ENCODE measurements around the gene GEN1. TPM values are rescaled to one million over a fixed set of nuclear protein-coding genes. Genes with fewer than 3 reads are reported as not detected.

The GEN1 gene
- total and polyA plus RNA-seq, 2 of the 13 experiments (the other 11 are each of a cell fraction or from before 2014, with no cell fraction given) = 9.9 to 27.1 TPM

- 100% methylated on average over 1 of the region's 1 CpG for WGBS (ENCODE audit: low lambda C conversion rate)
- Histone ChIP-seq H3K9me3 (ENCODE audit: low read length) (no peaks in the 10 kb centered on the region), H3K27ac (ENCODE audit: extremely low read length, insufficient read depth, low read length) (no peak overlapping the region), H2AFZ (ENCODE audit: low read length) (no peak overlapping the region), H3K36me3 (replicated peaks in 1 of 2; ENCODE audit: control insufficient read depth in 1 of 2, insufficient read depth in 2 of 2, low read length in 2 of 2) (peaks cover 0 to 8% of the 10 kb centered on the region in 2 experiments; a peak in 3 of 5 replicates), H3K4me2 (ENCODE audit: low read depth, low read length) (no peak overlapping the region), H3K9ac (ENCODE audit: insufficient read depth, low read depth, low read length) (no peak overlapping the region), H3K79me2 (ENCODE audit: insufficient read depth, low read length) (no peaks in the 10 kb centered on the region), H4K20me1 (ENCODE audit: insufficient read depth, low read length) (no peaks in the 10 kb centered on the region), H3K4me3 (replicated peaks in 1 of 3; ENCODE audit: insufficient read depth in 1 of 3, low read depth in 2 of 3, low read length in 3 of 3) (no peak overlapping the region), H3K4me1 (ENCODE audit: insufficient read depth, low read length) (peaks cover 14% of the 10 kb centered on the region), H3K27me3 (ENCODE audit: control insufficient read depth in 1 of 2, insufficient read depth in 2 of 2, low read length in 2 of 2) (no peaks in the 10 kb centered on the region)
- ATAC-seq (no peak), FAIRE-seq (no peak), DNase-seq (ENCODE audit: low spot score) (no peak)
- in situ Hi-C loops (cut with HindIII; ENCODE audit: extremely low pct_ligation_motif_present, low pct_unique_long_range_greater_than_20kb) (no loop called here), intact Hi-C loops (cut with micrococcal nuclease; ENCODE audit: unreplicated experiment) (loop anchor here (10.0 kb wide), 1 partner anchor 656 kb away; no protein-coding TSS in a partner anchor)
- ChIA-PET POLR2A (interaction anchor here (0.5 to 0.8 kb wide), 2 partner anchors 10 to 29 kb away, joined by 3 to 4 read pairs; no protein-coding TSS in a partner anchor), CTCF (ENCODE audit: low intra/inter-chr PET ratio, low total read pairs) (no interaction called here)
- TF ChIP-seq ZNF30 (CRISPR knock-in tag; IDR thresholded peaks at IDR 0.05) = no peak
- no peak for TF ChIP-seq GATAD1 (CRISPR knock-in tag; IDR thresholded peaks at IDR 0.05)
- no peak for TF ChIP-seq ZBTB14 (CRISPR knock-in tag; IDR thresholded peaks at IDR 0.05)
- TF ChIP-seq ZNF790 (CRISPR knock-in tag; IDR thresholded peaks at IDR 0.05; ENCODE audit: borderline replicate concordance) = no peak
- no peak for TF ChIP-seq NCOR1 (IDR thresholded peaks at IDR 0.05; ENCODE audit: borderline replicate concordance, low read length)
- TF ChIP-seq ZNF383 (CRISPR knock-in tag; IDR thresholded peaks at IDR 0.05; ENCODE audit: borderline replicate concordance) = no peak
- TF ChIP-seq ZSCAN5A (CRISPR knock-in tag; IDR thresholded peaks at IDR 0.05; ENCODE audit: borderline replicate concordance) = no peak
- TF ChIP-seq ELF3 (CRISPR knock-in tag; IDR thresholded peaks at IDR 0.05) = no peak
- no peak for TF ChIP-seq ZFP36L1 (CRISPR knock-in tag; IDR thresholded peaks at IDR 0.05)
- no peak for TF ChIP-seq TARDBP (CRISPR knock-in tag; IDR thresholded peaks at IDR 0.05)
- no peak for TF ChIP-seq NR2F6 (IDR thresholded peaks at IDR 0.05)
- no peak for TF ChIP-seq NR2F6 (CRISPR knock-in tag; IDR thresholded peaks at IDR 0.05)
- no TSS peak for BruUV-seq (replicated peaks)
These were observed 26.6 kb downstream of the GEN1 start for GRCh38 chr2:17780546-17780945.

Measured in HepG2 (cell line).